SK-N-SH treated with all-trans-retinoic acid at 6 μM for 48 hours (cell line): Measurements from ENCODE around the gene HIF1A.

Experiments used
- TF ChIP-seq, protein P1 (sequence below): fragments of 250-450 bp; sonication (Bioruptor Pico); IDR thresholded peaks from 2 replicates; pipeline ENCODE4 v1.5.1; 2020; ENCODE audit warnings: low read depth, mild to moderate bottlenecking, moderate library complexity
- TF ChIP-seq, protein P2 (sequence below): fragments of 250-450 bp; sonication (Bioruptor Pico); IDR thresholded peaks from 2 replicates; pipeline ENCODE4 v1.8.0; 2020; ENCODE audit warnings: mild to moderate bottlenecking, moderate library complexity, borderline replicate concordance

DNA sequence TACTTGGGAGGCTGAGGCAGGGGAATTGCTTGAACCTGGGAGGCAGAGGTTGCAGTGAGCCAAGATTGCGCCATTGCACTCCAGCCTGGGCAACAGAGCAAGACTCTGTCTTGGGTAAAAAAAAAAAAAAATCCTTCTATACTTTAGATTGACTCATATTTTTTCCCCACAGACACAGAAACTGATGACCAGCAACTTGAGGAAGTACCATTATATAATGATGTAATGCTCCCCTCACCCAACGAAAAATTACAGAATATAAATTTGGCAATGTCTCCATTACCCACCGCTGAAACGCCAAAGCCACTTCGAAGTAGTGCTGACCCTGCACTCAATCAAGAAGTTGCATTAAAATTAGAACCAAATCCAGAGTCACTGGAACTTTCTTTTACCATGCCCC is 42.6 kb downstream of the HIF1A start:
- TF ChIP-seq, protein P1, sequence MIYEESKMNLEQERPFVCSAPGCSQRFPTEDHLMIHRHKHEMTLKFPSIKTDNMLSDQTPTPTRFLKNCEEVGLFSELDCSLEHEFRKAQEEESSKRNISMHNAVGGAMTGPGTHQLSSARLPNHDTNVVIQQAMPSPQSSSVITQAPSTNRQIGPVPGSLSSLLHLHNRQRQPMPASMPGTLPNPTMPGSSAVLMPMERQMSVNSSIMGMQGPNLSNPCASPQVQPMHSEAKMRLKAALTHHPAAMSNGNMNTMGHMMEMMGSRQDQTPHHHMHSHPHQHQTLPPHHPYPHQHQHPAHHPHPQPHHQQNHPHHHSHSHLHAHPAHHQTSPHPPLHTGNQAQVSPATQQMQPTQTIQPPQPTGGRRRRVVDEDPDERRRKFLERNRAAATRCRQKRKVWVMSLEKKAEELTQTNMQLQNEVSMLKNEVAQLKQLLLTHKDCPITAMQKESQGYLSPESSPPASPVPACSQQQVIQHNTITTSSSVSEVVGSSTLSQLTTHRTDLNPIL (CRISPR knock-in tag): no peak
- TF ChIP-seq, protein P2, sequence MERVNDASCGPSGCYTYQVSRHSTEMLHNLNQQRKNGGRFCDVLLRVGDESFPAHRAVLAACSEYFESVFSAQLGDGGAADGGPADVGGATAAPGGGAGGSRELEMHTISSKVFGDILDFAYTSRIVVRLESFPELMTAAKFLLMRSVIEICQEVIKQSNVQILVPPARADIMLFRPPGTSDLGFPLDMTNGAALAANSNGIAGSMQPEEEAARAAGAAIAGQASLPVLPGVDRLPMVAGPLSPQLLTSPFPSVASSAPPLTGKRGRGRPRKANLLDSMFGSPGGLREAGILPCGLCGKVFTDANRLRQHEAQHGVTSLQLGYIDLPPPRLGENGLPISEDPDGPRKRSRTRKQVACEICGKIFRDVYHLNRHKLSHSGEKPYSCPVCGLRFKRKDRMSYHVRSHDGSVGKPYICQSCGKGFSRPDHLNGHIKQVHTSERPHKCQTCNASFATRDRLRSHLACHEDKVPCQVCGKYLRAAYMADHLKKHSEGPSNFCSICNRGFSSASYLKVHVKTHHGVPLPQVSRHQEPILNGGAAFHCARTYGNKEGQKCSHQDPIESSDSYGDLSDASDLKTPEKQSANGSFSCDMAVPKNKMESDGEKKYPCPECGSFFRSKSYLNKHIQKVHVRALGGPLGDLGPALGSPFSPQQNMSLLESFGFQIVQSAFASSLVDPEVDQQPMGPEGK (CRISPR knock-in tag): no peak
